Stimulated activated CD4-positive, alpha-beta T cell treated with anti-CD3 and anti-CD28 coated beads, Interleukin-4, amount 100 ng/mL, for 48 hours (primary cell): ENCODE results near the gene AP1S3.

Source experiments
- DNase-seq, 2 donors: peaks; one replicate each; pipeline ENCODE4 v3.0.0-alpha.2; 2020; ENCODE audit warnings: low read depth in 2 of 2

Gene AP1S3

GRCh38 chr2:223724861-223725260, 112.5 kb downstream of the AP1S3 start:
- DNase-seq = no peak

- DNase-seq = no peak
Observed at GRCh38 chr2:223723954-223724411, 113.4 kb downstream of the AP1S3 start.

DNA sequence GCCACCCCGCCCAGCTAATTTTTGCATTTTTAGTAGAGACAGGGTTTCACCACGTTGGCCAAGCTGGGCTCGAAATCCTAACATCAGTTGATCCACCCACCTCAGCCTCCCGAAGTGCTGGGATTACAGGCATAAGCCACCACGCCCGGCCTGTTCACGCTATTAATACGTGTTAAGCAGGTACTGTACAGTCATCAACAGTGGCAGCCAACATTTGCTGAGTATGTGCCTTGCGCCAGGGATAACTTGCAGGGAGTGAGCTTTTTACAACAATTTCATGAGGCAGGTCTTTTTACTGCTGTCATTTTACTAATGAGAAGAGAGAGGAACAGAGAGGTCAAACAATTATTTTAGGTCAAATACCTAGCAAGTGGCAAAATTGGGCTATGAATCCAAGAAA, 115.2 kb downstream of the AP1S3 start:
- DNase-seq = no peak

DNA sequence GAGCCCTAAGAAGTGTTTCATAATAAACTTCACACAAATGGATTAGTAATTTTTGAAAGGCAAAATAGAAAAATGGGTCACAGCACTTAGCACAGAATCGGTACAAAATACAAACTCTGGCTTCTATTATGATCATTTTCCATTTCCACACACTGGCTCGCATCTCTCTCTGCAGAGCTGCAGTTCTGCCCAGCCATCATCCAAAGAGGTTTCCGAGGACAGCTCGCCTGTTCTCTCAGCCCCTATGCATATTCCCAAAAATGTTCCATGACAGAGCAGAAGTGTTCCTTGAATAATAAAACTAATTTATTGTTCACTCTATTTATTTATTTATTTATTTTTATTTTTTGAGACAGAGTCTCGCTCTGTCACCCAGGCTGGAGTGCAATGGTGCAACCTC, 115.6 kb downstream of the AP1S3 start:
- DNase-seq = no peak

GRCh38 chr2:223720367-223720766, 117.0 kb downstream of the AP1S3 start:
- no peak for DNase-seq

- DNase-seq = no peak
Observed at GRCh38 chr2:223712642-223713041, 124.7 kb downstream of the AP1S3 start.

DNA sequence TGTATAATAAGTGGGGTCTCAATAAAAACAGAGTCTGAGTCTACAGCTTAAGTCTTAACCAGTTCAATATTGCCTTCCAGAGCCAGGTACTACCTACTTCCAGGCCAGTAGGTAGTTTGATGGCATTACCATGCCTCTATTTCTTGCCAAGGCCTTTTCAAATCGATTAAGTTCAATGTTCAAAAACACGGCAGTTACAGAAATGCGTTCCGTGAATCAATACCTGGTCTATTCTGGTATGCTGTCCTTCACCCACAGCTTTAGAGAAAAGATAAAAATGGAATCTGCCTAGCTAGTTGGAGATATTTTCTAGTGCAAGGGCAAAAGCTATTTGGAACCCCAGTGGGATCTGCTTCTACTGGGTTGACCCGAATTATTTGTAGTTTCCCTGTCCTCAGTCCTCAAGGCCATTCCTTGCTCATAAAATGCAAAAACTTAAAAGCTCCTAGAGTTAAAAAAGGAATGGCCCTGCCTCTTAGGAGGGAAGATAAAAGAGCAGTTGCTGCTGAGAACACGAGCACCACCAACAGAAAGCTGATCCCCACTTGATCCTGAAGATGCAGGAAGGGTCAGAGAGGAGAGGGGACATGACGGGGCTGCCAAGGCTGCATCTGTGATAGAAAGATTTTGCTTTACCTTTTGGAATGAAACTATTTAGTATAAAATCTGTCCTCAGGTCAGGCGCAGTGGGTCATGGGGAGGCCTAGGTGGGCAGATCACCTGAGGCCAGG, 125.6 kb downstream of the AP1S3 start:
- DNase-seq = no peak
